OCI-LY3 (cell line): ENCODE results near the gene SIK1.
"Not testable (repeated sequence)": the region's sequence is repeated elsewhere in the genome, so short reads cannot be mapped to it uniquely, and the experiment has no call there.

Source experiments
- H2AFZ ChIP-seq: fragments of 200-600, 300-600 bp; shearing (Covaris generic); 2 replicates; pipeline ENCODE4 v1.6.0; 2014; ENCODE audit warnings: antibody characterized with exemption, low read depth, low read length
- H3K27ac ChIP-seq: fragments of 200-600, 300-600 bp; sonication (generic); 2 replicates; pipeline ENCODE4 v1.5.1; 2014; ENCODE audit warnings: mild to moderate bottlenecking, low read length, moderate library complexity, mixed read lengths
- H3K27me3 ChIP-seq: fragments of 200-600, 300-600 bp; sonication (generic); 2 replicates; pipeline ENCODE4 v1.6.1; 2014; ENCODE audit warnings: low read depth, low read length, mixed read lengths
- H3K36me3 ChIP-seq: fragments of 200-600, 300-600 bp; sonication (generic); replicated peaks from 2 replicates; pipeline ENCODE3; 2014; ENCODE audit warnings: low read depth, low read length, mixed read lengths
- H3K4me1 ChIP-seq: fragments of 300-600, 200-600 bp; sonication (generic); 2 replicates; pipeline ENCODE4 v1.6.1; 2014; ENCODE audit warnings: low read length, mixed read lengths
- H3K4me2 ChIP-seq: fragments of 200-600, 300-600 bp; sonication (generic); 2 replicates; pipeline ENCODE4 v1.6.1; 2014; ENCODE audit warnings: low read length, mixed read lengths
- H3K4me3 ChIP-seq: fragments of 300-600, 200-600 bp; sonication (generic); 2 replicates; pipeline ENCODE4 v1.5.1; 2014; ENCODE audit warnings: antibody characterized with exemption, mild to moderate bottlenecking, low read length, moderate library complexity
- H3K79me2 ChIP-seq: fragments of 300-600, 200-600 bp; shearing (Covaris generic); 2 replicates; pipeline ENCODE4 v1.6.1; 2014; ENCODE audit warnings: mild to moderate bottlenecking, low read length, mixed read lengths
- H3K9ac ChIP-seq: fragments of 300-600, 200-600 bp; shearing (Covaris generic); 2 replicates; pipeline ENCODE4 v1.6.0; 2014; ENCODE audit warnings: mild to moderate bottlenecking, low read length, moderate library complexity
- H3K9me3 ChIP-seq: fragments of 200-600, 300-600 bp; shearing (Covaris generic); 2 replicates; pipeline ENCODE4 v1.6.1; 2014; ENCODE audit warnings: low read length, mixed read lengths; ENCODE audit not compliant: insufficient read depth
- H4K20me1 ChIP-seq: fragments of 200-600, 300-600 bp; sonication (generic); 2 replicates; pipeline ENCODE4 v1.6.1; 2016; ENCODE audit warnings: low read length, mixed read lengths; ENCODE audit not compliant: insufficient read depth

SIK1 gene

GRCh38 chr21:43458995-43459394 is 32.1 kb upstream of the SIK1 start:
- not testable (repeated sequence) for H3K4me1 ChIP-seq, H3K36me3 ChIP-seq, H3K27ac ChIP-seq, H4K20me1 ChIP-seq, H3K27me3 ChIP-seq, H3K4me3 ChIP-seq, H3K9me3 ChIP-seq, H3K9ac ChIP-seq, H3K79me2 ChIP-seq, H3K4me2 ChIP-seq, H2AFZ ChIP-seq

GRCh38 chr21:43456616-43457314 is 29.8 kb upstream of the SIK1 start:
- H3K9me3 ChIP-seq, H3K27me3 ChIP-seq, H3K4me1 ChIP-seq, H2AFZ ChIP-seq, H4K20me1 ChIP-seq, H3K9ac ChIP-seq, H3K27ac ChIP-seq, H3K4me3 ChIP-seq, H3K79me2 ChIP-seq, H3K36me3 ChIP-seq, H3K4me2 ChIP-seq: not testable (repeated sequence)

GRCh38 chr21:43455717-43456116 is 28.8 kb upstream of the SIK1 start:
- not testable (repeated sequence) for H3K27me3 ChIP-seq, H2AFZ ChIP-seq, H3K4me2 ChIP-seq, H3K79me2 ChIP-seq, H4K20me1 ChIP-seq, H3K36me3 ChIP-seq, H3K9ac ChIP-seq, H3K4me3 ChIP-seq, H3K4me1 ChIP-seq, H3K27ac ChIP-seq, H3K9me3 ChIP-seq

GRCh38 chr21:43454176-43454575 is 27.2 kb upstream of the SIK1 start:
- not testable (repeated sequence) for H3K27me3 ChIP-seq, H3K36me3 ChIP-seq, H3K4me3 ChIP-seq, H2AFZ ChIP-seq, H3K79me2 ChIP-seq, H3K9ac ChIP-seq, H4K20me1 ChIP-seq, H3K4me2 ChIP-seq, H3K4me1 ChIP-seq, H3K27ac ChIP-seq, H3K9me3 ChIP-seq

- not testable (repeated sequence) for H3K9ac ChIP-seq, H4K20me1 ChIP-seq, H3K27me3 ChIP-seq, H3K4me3 ChIP-seq, H3K36me3 ChIP-seq, H3K27ac ChIP-seq, H3K79me2 ChIP-seq, H3K4me2 ChIP-seq, H3K9me3 ChIP-seq, H2AFZ ChIP-seq, H3K4me1 ChIP-seq
Observed at GRCh38 chr21:43451850-43452249, 24.9 kb upstream of the SIK1 start.

GRCh38 chr21:43450287-43450686 is 23.4 kb upstream of the SIK1 start:
- H3K4me2 ChIP-seq, H3K27me3 ChIP-seq, H3K27ac ChIP-seq, H2AFZ ChIP-seq, H3K9ac ChIP-seq, H3K79me2 ChIP-seq, H3K9me3 ChIP-seq, H3K4me3 ChIP-seq, H3K4me1 ChIP-seq, H4K20me1 ChIP-seq, H3K36me3 ChIP-seq: not testable (repeated sequence)

- not testable (repeated sequence) for H3K36me3 ChIP-seq, H3K4me3 ChIP-seq, H3K27ac ChIP-seq, H2AFZ ChIP-seq, H3K27me3 ChIP-seq, H3K9ac ChIP-seq, H3K79me2 ChIP-seq, H4K20me1 ChIP-seq, H3K9me3 ChIP-seq, H3K4me1 ChIP-seq, H3K4me2 ChIP-seq
Observed at GRCh38 chr21:43447353-43447977, 20.5 kb upstream of the SIK1 start.

- H3K9ac ChIP-seq, H3K4me2 ChIP-seq, H3K4me3 ChIP-seq, H2AFZ ChIP-seq, H3K36me3 ChIP-seq, H4K20me1 ChIP-seq, H3K79me2 ChIP-seq, H3K9me3 ChIP-seq, H3K27ac ChIP-seq, H3K4me1 ChIP-seq, H3K27me3 ChIP-seq: not testable (repeated sequence)
Observed at GRCh38 chr21:43446277-43446932, 19.5 kb upstream of the SIK1 start.

- H3K27ac ChIP-seq, H3K4me3 ChIP-seq, H3K4me1 ChIP-seq: not testable (repeated sequence)
Observed at GRCh38 chr21:43444524-43444923, 17.6 kb upstream of the SIK1 start.

More at GRCh38 chr21:43444524-43444923, 17.6 kb upstream of the SIK1 start:
- not testable (repeated sequence) for H2AFZ ChIP-seq, H3K79me2 ChIP-seq, H3K27me3 ChIP-seq, H3K36me3 ChIP-seq, H4K20me1 ChIP-seq, H3K9me3 ChIP-seq, H3K4me2 ChIP-seq, H3K9ac ChIP-seq
